ENCODE measurements around the gene SPIRE2.

The SPIRE2 gene

DNA sequence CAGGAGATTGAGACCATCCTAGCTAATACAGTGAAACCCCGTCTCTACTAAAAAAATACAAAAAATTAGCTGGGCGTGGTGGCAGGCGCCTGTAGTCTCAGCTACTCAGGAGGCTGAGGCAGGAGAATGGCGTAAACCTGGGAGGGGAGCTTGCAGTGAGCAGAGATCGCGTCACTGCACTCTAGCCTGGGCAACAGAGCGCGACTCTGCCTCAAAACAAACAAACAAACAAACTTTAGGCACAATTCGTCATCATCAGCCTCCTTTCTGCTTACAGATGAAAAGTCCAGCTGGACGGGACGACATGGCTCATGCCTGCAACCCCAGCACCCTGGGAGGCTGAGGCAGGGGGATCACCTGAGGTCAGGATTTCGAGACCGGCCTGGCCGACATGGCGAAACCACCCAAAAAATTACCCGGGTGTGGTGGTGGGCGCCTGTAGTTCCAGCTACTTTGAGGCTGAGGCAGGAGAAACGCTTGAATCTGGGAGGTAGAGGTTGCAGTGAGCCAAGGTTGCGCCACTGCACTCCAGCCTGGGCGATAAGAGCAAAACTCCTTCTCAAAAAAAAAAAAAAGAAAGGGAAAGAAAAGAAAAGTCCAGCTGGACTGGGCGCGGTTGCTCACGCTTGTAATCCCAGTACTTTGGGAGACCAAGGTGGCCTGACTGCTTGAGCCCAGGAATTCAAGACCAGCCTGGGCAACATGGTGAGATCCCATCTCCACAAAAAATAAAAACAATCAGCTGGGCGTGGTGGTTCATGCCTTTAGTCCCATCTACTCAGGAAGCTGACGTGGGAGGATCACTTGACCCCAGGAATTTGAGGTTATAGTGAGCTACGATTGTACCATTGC lies 1.5 kb upstream of the SPIRE2 start:
- Histone ChIP-seq H3K27ac (peak overlapping the region; percentile 98), H3K4me2 (ENCODE audit: low read length) (peak overlapping the region; percentile 89), H3K79me2 (no peaks in the 10 kb centered on the region), H3K4me1 (peaks cover 12% of the 10 kb centered on the region), H3K4me3 (ENCODE audit: low read depth, low read length) (no peak overlapping the region), H3K9ac (no peak overlapping the region), H2AFZ (no peak overlapping the region), H3K36me3 (ENCODE audit: control insufficient read depth, insufficient read depth, low read length) (no peaks in the 10 kb centered on the region), H3K27me3 (ENCODE audit: control insufficient read depth, insufficient read depth, low read length) (no peaks in the 10 kb centered on the region), H3K9me3 (ENCODE audit: control insufficient read depth, low read length) (no peaks in the 10 kb centered on the region)
- TF ChIP-seq, protein P1, sequence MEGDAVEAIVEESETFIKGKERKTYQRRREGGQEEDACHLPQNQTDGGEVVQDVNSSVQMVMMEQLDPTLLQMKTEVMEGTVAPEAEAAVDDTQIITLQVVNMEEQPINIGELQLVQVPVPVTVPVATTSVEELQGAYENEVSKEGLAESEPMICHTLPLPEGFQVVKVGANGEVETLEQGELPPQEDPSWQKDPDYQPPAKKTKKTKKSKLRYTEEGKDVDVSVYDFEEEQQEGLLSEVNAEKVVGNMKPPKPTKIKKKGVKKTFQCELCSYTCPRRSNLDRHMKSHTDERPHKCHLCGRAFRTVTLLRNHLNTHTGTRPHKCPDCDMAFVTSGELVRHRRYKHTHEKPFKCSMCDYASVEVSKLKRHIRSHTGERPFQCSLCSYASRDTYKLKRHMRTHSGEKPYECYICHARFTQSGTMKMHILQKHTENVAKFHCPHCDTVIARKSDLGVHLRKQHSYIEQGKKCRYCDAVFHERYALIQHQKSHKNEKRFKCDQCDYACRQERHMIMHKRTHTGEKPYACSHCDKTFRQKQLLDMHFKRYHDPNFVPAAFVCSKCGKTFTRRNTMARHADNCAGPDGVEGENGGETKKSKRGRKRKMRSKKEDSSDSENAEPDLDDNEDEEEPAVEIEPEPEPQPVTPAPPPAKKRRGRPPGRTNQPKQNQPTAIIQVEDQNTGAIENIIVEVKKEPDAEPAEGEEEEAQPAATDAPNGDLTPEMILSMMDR (IDR thresholded peaks at IDR 0.05), result no peak

DNA sequence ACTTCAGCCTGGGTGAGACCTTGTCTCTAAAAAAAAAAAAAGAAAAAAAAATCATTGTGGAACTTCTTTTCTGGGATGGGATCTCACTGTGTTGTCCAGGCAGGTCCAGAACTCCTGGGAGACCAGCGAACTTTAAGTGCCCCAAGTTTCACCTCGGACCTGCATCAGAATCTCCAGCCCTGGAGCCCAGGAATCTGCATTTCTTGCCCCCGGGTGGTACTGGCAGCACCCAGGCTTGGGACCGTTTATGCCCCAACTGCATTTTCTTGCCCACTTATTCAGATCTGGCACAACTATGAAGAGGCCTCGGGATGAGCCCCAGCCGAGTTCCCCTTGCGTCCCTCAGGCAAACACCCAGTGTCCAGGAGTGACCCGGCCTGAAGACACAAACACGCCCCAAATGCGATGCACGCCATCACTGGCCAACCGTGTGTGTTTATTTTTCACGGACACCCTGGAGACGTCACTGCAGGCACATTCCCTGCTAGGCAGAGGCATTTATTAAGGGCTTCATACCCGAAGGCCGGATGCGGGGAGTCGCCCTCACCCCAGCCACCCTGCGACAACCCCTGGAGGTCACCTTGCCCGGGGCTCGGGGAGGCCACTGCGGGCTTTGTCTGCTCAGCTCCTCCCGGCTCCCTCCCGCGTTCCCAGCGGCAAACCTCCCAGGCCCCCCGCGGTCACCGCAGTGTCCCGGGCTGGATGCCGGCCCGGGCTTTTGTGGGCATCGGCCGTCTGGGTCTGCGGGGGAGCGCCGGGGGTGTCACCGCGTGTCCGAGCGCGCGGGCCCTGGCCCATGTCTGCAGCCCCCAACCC lies 684 bp upstream of the SPIRE2 start:
- Histone ChIP-seq H3K9me3 (ENCODE audit: control insufficient read depth, low read length) (no peaks in the 10 kb centered on the region), H3K79me2 (peaks cover 3% of the 10 kb centered on the region), H3K36me3 (ENCODE audit: control insufficient read depth, insufficient read depth, low read length) (no peaks in the 10 kb centered on the region), H2AFZ (peak overlapping the region; percentile 93), H3K27me3 (ENCODE audit: control insufficient read depth, insufficient read depth, low read length) (no peaks in the 10 kb centered on the region), H3K4me2 (ENCODE audit: low read length) (peak overlapping the region; percentile 89), H3K4me1 (peaks cover 12% of the 10 kb centered on the region), H3K4me3 (ENCODE audit: low read depth, low read length) (peak overlapping the region; percentile 56), H3K27ac (peak overlapping the region; percentile 98), H3K9ac (peak overlapping the region; percentile 97)
- TF ChIP-seq, protein P1 (IDR thresholded peaks at IDR 0.05), result peak; percentile 14

DNA sequence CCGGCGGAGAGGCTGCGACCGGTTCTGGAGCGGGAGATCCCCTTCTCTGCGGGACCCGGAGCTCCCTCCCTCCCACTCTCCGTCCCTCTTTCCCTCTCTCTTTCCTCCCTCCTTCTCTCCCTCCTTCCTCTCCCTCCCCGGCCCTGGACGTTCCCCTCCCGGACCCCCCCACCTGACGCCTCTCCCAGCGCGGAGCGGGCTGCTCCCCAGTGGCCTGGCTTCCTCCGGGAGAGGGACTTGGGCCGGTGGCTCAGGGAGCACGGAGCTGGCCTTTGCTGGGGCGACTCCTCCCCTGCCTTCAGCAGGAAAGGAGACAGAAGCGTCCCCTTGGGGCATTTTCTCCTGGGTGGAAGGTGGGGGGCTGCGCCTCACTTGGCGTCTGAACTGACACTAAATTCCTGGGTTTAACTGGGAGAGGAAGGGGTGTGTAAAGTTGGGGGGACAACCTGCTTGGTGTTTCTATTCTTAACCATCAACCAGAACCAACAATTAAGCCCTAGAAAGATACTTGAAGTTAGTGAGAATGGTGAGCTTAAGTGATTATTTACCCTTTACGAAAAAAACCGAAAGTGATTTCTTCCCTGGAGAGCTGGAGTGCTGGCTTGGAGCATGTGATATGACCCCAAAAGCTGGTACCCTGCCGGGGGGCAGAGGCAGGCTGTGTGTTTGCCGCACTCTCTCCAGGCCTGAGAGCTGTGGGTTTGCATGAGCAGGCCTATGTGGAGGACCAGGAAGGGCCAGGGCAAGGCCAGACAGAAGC lies 775 bp downstream of the SPIRE2 start:
- Histone ChIP-seq H3K27me3 (ENCODE audit: control insufficient read depth, insufficient read depth, low read length) (no peaks in the 10 kb centered on the region), H3K9me3 (ENCODE audit: control insufficient read depth, low read length) (no peaks in the 10 kb centered on the region), H3K4me3 (ENCODE audit: low read depth, low read length) (peak overlapping the region; percentile 47), H2AFZ (peak overlapping the region; percentile 78), H3K9ac (peak overlapping the region; percentile 53), H3K27ac (peak overlapping the region; percentile 84), H3K79me2 (peaks cover 5% of the 10 kb centered on the region), H3K36me3 (ENCODE audit: control insufficient read depth, insufficient read depth, low read length) (no peaks in the 10 kb centered on the region), H3K4me1 (peaks cover 12% of the 10 kb centered on the region), H3K4me2 (ENCODE audit: low read length) (peak overlapping the region; percentile 52)
- TF ChIP-seq, protein P1 (IDR thresholded peaks at IDR 0.05), result no peak

DNA sequence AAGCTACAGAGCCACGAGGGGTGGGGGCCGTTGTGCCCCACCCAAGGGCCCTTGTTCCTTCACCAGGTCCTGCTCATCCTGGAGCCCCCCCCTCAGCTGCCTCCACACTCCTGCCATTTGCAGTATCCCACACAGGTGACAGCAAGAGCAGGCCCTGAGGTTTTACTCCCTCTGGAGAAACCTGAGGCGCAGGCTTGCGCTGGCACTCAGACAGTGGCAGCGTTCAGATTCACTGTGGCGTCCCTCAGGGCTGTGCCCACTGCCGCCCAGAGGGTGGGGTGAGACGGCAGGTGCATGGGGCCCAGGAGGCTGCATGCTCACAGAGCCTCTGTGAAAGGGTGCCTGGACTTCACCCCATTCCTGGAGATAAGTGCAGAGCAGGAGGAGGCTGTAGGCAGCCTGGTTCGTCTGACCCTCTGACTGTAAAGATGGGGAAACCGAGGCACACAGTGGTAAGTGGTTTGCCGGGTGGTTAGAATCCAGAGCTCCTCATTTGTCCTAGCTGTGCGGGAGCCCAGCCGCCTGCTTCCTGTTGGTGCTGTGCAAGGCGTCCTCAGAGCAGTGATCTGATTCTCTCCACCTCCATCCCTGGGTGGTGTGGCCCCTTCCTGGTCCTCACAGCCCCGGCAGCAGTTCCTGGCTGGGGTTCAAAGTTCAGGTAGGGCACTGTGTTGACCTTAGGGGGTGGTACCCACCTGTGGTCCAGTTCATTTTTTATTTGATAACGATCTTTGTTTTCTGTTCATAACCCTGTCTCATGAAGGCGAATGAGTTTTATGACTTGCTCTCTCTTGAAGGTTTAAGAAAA lies 1.6 kb downstream of the SPIRE2 start:
- H3K9me3 ChIP-seq (ENCODE audit: control insufficient read depth, low read length), result no peaks in the 10 kb centered on the region
- H3K27me3 ChIP-seq (ENCODE audit: control insufficient read depth, insufficient read depth, low read length), result no peaks in the 10 kb centered on the region
- peaks cover 12% of the 10 kb centered on the region for H3K4me1 ChIP-seq
- H3K4me3 ChIP-seq (ENCODE audit: low read depth, low read length), result no peak overlapping the region
- H3K79me2 ChIP-seq, result peaks cover 5% of the 10 kb centered on the region
- no peaks in the 10 kb centered on the region for H3K36me3 ChIP-seq (ENCODE audit: control insufficient read depth, insufficient read depth, low read length)
- no peak overlapping the region for H3K9ac ChIP-seq
- peak overlapping the region; percentile 52 for H3K4me2 ChIP-seq (ENCODE audit: low read length)
- TF ChIP-seq, protein P1 (IDR thresholded peaks at IDR 0.05), result no peak
- H3K27ac ChIP-seq, result peak overlapping the region; percentile 84
- H2AFZ ChIP-seq, result no peak overlapping the region
